Gastroesophageal sphincter (tissue), 3 donors: ENCODE results near the gene GMDS.

ENCODE experiments used
- CTCF ChIP-seq, 4 experiments: fragments of 200-600 bp in 2 of 4; fragments of 450-650 bp in 2 of 4; sonication (generic) in 1 of 4; IDR thresholded peaks; one replicate each; pipeline ENCODE4 v1.5.1; 2017 to 2019; ENCODE audit warnings: antibody characterized with exemption in 4 of 4, mild to moderate bottlenecking in 2 of 4, moderate library complexity in 2 of 4
- POLR2A ChIP-seq, 2 donors: fragments of 450-650 bp; IDR thresholded peaks; one replicate each; pipeline ENCODE4 v1.6.1; 2017; ENCODE audit warnings: antibody characterized with exemption in 2 of 2, mild to moderate bottlenecking in 2 of 2, moderate library complexity in 1 of 2

GRCh38 chr6:1933292-1933691 lies 312.1 kb downstream of the GMDS start:
- TF ChIP-seq CTCF (IDR thresholded peaks at IDR 0.05) (no peak), POLR2A (IDR thresholded peaks at IDR 0.05) (no peak)
